Neural progenitor cell (in vitro differentiated cells): ENCODE measurements around the gene S1PR2.

ENCODE experiments used
- EZH2 ChIP-seq: fragments of 200-600 bp; sonication (generic); IDR thresholded peaks from 2 replicates; pipeline ENCODE4 v1.6.1; 2017; ENCODE audit warnings: antibody characterized with exemption, mild to moderate bottlenecking, moderate library complexity
- EZH2phosphoT487 ChIP-seq: fragments of 200-600 bp; sonication (generic); IDR thresholded peaks from 2 replicates; pipeline ENCODE4 v1.6.1; 2017; ENCODE audit warnings: antibody characterized with exemption
- TF ChIP-seq, protein P1 (sequence below): fragments of 200-600 bp; sonication (generic); IDR thresholded peaks from 2 replicates; pipeline ENCODE4 v1.5.1; 2017; ENCODE audit warnings: antibody characterized with exemption, mild to moderate bottlenecking

DNA sequence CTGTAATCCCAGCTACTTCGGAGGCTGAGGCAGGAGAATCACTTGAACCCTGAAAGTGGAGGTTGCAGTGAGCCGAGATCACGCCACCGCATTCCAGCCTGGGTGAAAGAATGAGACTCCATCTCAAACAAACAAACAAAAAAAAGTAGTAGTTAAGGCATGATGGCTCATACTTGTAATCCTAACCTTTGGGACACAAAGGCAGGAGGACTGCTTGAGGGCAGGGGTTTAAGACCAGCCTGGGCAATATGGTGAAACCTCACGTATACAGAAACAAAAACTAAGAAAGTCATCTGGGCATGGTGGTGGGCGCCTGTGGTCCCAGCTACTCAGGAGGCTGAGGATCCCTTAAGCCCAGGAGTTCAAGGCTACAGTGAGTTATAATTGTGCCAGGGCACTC, 38.2 kb downstream of the S1PR2 start:
- TF ChIP-seq, protein P1, sequence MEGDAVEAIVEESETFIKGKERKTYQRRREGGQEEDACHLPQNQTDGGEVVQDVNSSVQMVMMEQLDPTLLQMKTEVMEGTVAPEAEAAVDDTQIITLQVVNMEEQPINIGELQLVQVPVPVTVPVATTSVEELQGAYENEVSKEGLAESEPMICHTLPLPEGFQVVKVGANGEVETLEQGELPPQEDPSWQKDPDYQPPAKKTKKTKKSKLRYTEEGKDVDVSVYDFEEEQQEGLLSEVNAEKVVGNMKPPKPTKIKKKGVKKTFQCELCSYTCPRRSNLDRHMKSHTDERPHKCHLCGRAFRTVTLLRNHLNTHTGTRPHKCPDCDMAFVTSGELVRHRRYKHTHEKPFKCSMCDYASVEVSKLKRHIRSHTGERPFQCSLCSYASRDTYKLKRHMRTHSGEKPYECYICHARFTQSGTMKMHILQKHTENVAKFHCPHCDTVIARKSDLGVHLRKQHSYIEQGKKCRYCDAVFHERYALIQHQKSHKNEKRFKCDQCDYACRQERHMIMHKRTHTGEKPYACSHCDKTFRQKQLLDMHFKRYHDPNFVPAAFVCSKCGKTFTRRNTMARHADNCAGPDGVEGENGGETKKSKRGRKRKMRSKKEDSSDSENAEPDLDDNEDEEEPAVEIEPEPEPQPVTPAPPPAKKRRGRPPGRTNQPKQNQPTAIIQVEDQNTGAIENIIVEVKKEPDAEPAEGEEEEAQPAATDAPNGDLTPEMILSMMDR = no peak
- TF ChIP-seq EZH2 (no peak), EZH2phosphoT487 (no peak)
